ENCODE data around the gene TSPAN18. TPM values are rescaled to one million over a fixed set of nuclear protein-coding genes. Genes with fewer than 3 reads are reported as not detected.

TSPAN18 gene
- total RNA-seq, 4 donors from 2014 or later: 27.7 to 70.1 (median 50.2) TPM

DNA sequence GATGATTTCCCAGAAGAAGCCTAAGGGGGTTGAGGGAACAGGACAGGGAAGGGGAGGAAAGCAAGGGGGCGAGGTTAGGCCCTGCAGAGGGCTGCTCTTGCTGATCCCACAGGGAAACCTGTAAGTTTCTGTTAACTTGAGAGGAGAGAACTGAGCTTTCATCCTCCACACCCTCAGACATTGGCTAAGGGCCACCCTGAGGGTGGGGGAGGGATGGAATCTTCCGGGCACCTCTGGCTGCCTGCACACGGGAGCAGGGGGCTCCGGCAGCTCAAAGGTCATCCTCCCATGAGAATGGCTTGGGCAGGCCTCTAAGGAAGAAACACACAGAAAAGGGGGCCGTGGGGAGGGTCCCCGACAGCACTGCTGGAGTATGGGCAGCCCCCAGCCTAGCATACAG, 108.1 kb downstream of the TSPAN18 start:
- no peaks in the 10 kb centered on the region for H3K36me3 ChIP-seq
- no peak for DNase-seq (ENCODE audit: extremely low spot score)
- no peaks in the 10 kb centered on the region for H3K9me3 ChIP-seq
- peaks cover 39 to 59% (median 57%) of the 10 kb centered on the region in 4 donors for H3K4me1 ChIP-seq
- TF ChIP-seq POLR2A (IDR thresholded peaks at IDR 0.05; ENCODE audit: low read depth): no peak
- no peak for TF ChIP-seq EP300 (IDR thresholded peaks at IDR 0.05)
- TF ChIP-seq, protein P1, sequence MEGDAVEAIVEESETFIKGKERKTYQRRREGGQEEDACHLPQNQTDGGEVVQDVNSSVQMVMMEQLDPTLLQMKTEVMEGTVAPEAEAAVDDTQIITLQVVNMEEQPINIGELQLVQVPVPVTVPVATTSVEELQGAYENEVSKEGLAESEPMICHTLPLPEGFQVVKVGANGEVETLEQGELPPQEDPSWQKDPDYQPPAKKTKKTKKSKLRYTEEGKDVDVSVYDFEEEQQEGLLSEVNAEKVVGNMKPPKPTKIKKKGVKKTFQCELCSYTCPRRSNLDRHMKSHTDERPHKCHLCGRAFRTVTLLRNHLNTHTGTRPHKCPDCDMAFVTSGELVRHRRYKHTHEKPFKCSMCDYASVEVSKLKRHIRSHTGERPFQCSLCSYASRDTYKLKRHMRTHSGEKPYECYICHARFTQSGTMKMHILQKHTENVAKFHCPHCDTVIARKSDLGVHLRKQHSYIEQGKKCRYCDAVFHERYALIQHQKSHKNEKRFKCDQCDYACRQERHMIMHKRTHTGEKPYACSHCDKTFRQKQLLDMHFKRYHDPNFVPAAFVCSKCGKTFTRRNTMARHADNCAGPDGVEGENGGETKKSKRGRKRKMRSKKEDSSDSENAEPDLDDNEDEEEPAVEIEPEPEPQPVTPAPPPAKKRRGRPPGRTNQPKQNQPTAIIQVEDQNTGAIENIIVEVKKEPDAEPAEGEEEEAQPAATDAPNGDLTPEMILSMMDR (IDR thresholded peaks at IDR 0.05): no peak
- no peak for TF ChIP-seq POLR2AphosphoS5 (IDR thresholded peaks at IDR 0.05)
- no peaks in the 10 kb centered on the region for H3K27me3 ChIP-seq
- intact Hi-C loops (cut with DNase I): no loop called here
- peak overlapping the region; percentile 81 to 88 (median 82) for H3K27ac ChIP-seq (replicated peaks in 1 of 4)
- WGBS: 55% methylated on average over 5 of the region's 6 CpGs
- H3K4me3 ChIP-seq: no peak overlapping the region

DNA sequence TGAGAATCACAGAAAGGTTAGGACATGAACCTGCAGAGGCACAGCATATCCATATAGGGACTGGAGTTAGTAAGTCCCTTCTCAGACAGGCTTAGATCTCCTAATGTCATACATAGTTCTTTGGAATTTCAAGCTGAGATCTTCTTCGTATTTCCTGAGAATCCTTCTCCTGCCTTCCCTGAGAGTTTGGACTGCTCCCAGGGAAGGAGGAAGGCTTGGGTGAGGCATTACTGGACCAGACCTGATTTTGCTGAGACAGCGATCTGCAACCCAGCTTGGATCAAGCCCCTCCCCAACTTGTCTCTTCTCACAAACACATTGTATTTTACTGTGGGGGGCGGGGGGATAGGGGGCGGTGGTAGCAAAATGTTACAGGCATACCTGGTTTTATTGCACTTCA, 108.5 kb downstream of the TSPAN18 start:
- Histone ChIP-seq H3K36me3 (no peaks in the 10 kb centered on the region), H3K4me1 (peaks cover 39 to 64% (median 61%) of the 10 kb centered on the region in 4 donors), H3K27ac (replicated peaks in 1 of 4) (peak overlapping the region; percentile 81 to 88 (median 82)), H3K27me3 (no peaks in the 10 kb centered on the region), H3K9me3 (no peaks in the 10 kb centered on the region), H3K4me3 (no peak overlapping the region)
- DNase-seq (ENCODE audit: extremely low spot score): no peak
- intact Hi-C loops (cut with DNase I): no loop called here
- WGBS: 63% methylated on average over 4 of the region's 4 CpGs
- no peak for TF ChIP-seq EP300 (IDR thresholded peaks at IDR 0.05)
- no peak for TF ChIP-seq POLR2A (IDR thresholded peaks at IDR 0.05; ENCODE audit: low read depth)
- TF ChIP-seq, protein P1 (IDR thresholded peaks at IDR 0.05): no peak
- TF ChIP-seq POLR2AphosphoS5 (IDR thresholded peaks at IDR 0.05): no peak

DNA sequence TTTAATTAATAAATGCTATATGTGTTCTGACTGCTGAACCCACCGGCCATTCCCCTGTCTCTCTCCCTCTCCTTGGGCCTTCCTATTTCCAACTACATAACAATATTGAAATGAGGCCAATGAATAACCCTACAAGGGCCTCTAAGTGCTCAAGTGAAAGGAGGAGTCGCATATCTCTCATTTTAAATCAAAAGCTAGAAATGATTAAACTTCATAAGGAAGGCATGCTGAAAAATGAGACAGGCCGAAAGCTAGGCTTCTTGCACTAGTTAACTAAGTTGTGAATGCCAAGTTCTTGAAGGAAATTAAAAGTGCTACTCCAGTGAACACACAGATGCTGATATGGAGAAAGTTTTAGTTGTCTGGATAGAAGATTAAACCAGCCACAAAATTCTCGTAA, 109.2 kb downstream of the TSPAN18 start:
- Histone ChIP-seq H3K36me3 (no peaks in the 10 kb centered on the region), H3K4me3 (no peak overlapping the region), H3K27me3 (no peaks in the 10 kb centered on the region), H3K4me1 (peaks cover 39 to 70% (median 68%) of the 10 kb centered on the region in 4 donors), H3K27ac (replicated peaks in 1 of 4) (peak overlapping the region; percentile 81 to 88 (median 82)), H3K9me3 (no peaks in the 10 kb centered on the region)
- TF ChIP-seq, protein P1 (IDR thresholded peaks at IDR 0.05): no peak
- TF ChIP-seq EP300 (IDR thresholded peaks at IDR 0.05) (no peak), POLR2AphosphoS5 (IDR thresholded peaks at IDR 0.05) (no peak), POLR2A (IDR thresholded peaks at IDR 0.05; ENCODE audit: low read depth) (no peak)
- DNase-seq (ENCODE audit: extremely low spot score): no peak
- 46% methylated on average over 4 of the region's 4 CpGs for WGBS
- intact Hi-C loops (cut with DNase I): no loop called here

DNA sequence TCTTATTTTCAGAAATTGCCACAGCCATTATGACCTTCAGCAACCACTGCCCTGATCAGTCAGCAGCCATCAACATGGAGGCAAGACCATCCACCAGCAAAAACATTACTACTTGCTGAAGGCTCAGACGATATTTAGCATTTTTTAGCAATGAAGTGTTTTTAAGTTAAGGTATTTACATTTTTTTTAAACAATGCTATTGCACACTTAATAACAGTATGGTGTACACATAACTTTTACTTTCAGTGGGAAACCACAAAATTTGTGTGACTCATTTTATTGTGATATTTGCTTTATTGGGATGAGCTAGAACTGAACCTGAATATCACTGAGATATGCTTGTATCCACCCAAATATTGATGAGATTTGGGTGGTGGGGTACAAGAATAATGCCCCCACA, 110.9 kb downstream of the TSPAN18 start:
- Histone ChIP-seq H3K27ac (replicated peaks in 1 of 4) (peak overlapping the region; percentile 81 to 88 (median 82)), H3K9me3 (no peaks in the 10 kb centered on the region), H3K36me3 (no peaks in the 10 kb centered on the region), H3K4me1 (peaks cover 42 to 80% (median 77%) of the 10 kb centered on the region in 4 donors), H3K4me3 (no peak overlapping the region), H3K27me3 (no peaks in the 10 kb centered on the region)
- no peak for DNase-seq (ENCODE audit: extremely low spot score)
- TF ChIP-seq, protein P1 (IDR thresholded peaks at IDR 0.05): no peak
- TF ChIP-seq POLR2A (IDR thresholded peaks at IDR 0.05; ENCODE audit: low read depth): no peak
- TF ChIP-seq EP300 (IDR thresholded peaks at IDR 0.05): no peak
- no peak for TF ChIP-seq POLR2AphosphoS5 (IDR thresholded peaks at IDR 0.05)
- intact Hi-C loops (cut with DNase I): no loop called here
- whole genome bisulfite sequencing: 83% methylated on average over 1 of the region's 1 CpG
